ENCODE data around the gene ARHGEF19.
"Not testable (repeated sequence)": the region's sequence is repeated elsewhere in the genome, so short reads cannot be mapped to it uniquely, and the experiment has no call there.

Gene ARHGEF19

GRCh38 chr1:16212251-16212961 is at the start of gene ARHGEF19:
Gene ARHGEF19 (minus strand): TSS chr1:16212652. CDS start chr1:16209054, 3,598 bp downstream.
- DNase-seq, result peak; percentile 90

- no peak for DNase-seq
Measured at GRCh38 chr1:16262067-16262466, 49.6 kb upstream of the ARHGEF19 start.

- no peak for DNase-seq
Measured at GRCh38 chr1:16260814-16261213, 48.4 kb upstream of the ARHGEF19 start.

- no peak for DNase-seq
Measured at GRCh38 chr1:16258591-16259135, 46.2 kb upstream of the ARHGEF19 start.

- DNase-seq, result no peak
Measured at GRCh38 chr1:16257968-16258367, 45.5 kb upstream of the ARHGEF19 start.

- not testable (repeated sequence) for DNase-seq
Measured at GRCh38 chr1:16257556-16257955, 45.1 kb upstream of the ARHGEF19 start.

GRCh38 chr1:16256478-16256877 is 44.0 kb upstream of the ARHGEF19 start:
- DNase-seq, result no peak

GRCh38 chr1:16254263-16254928 is 41.9 kb upstream of the ARHGEF19 start:
- no peak for DNase-seq

GRCh38 chr1:16253332-16253922 is 41.0 kb upstream of the ARHGEF19 start:
- no peak for DNase-seq

- DNase-seq, result no peak
Measured at GRCh38 chr1:16252912-16253311, 40.5 kb upstream of the ARHGEF19 start.

- no peak for DNase-seq
Measured at GRCh38 chr1:16251381-16251780, 38.9 kb upstream of the ARHGEF19 start.

- DNase-seq, result no peak
Measured at GRCh38 chr1:16250524-16251251, 38.2 kb upstream of the ARHGEF19 start.

GRCh38 chr1:16249596-16250241 is 37.3 kb upstream of the ARHGEF19 start:
- peak; percentile 27 for DNase-seq

GRCh38 chr1:16248603-16249516 is 36.4 kb upstream of the ARHGEF19 start:
- DNase-seq, result peak; percentile 97

- DNase-seq, result peak; percentile 15
Measured at GRCh38 chr1:16248007-16248436, 35.6 kb upstream of the ARHGEF19 start.

GRCh38 chr1:16247441-16247840 is 35.0 kb upstream of the ARHGEF19 start:
- DNase-seq, result no peak

- no peak for DNase-seq
Measured at GRCh38 chr1:16246961-16247360, 34.5 kb upstream of the ARHGEF19 start.

GRCh38 chr1:16246239-16246638 is 33.8 kb upstream of the ARHGEF19 start:
- not testable (repeated sequence) for DNase-seq

- no peak for DNase-seq
Measured at GRCh38 chr1:16245476-16246196, 33.2 kb upstream of the ARHGEF19 start.

GRCh38 chr1:16244650-16245285 is 32.3 kb upstream of the ARHGEF19 start:
- no peak for DNase-seq
